ENCODE results near the gene WDR4. TPM values are rescaled to one million over a fixed set of nuclear protein-coding genes. Genes with fewer than 3 reads are reported as not detected.
"Not testable (repeated sequence)": the region's sequence is repeated elsewhere in the genome, so short reads cannot be mapped to it uniquely, and the experiment has no call there.

Gene WDR4
- total RNA-seq, 2 donors from 2014 or later: 8.0 to 37.9 TPM

GRCh38 chr21:42839271-42840231 is 39.8 kb downstream of the WDR4 start:
- 82 to 91% methylated on average over 7 to 23 of the region's 29 CpGs for WGBS, 2 donors
- TF ChIP-seq POLR2A (IDR thresholded peaks at IDR 0.05) (no peak), CTCF (IDR thresholded peaks at IDR 0.05) (no peak)
- no peak overlapping the region for H3K4me3 ChIP-seq
- intact Hi-C loops (cut with DNase I): no loop called here
- ATAC-seq: no peak
- no peaks in the 10 kb centered on the region for H3K4me1 ChIP-seq
- DNase-seq: no peak
- H3K27me3 ChIP-seq: no peaks in the 10 kb centered on the region
- H3K27ac ChIP-seq: no peak overlapping the region
- H3K36me3 ChIP-seq (replicated peaks in 1 of 2; ENCODE audit: insufficient read depth in 1 of 2, low read depth in 2 of 2): peaks cover 6 to 12% of the 10 kb centered on the region in 2 donors
- no peaks in the 10 kb centered on the region for H3K9me3 ChIP-seq

- intact Hi-C loops (cut with DNase I); ATAC-seq; H3K9me3 ChIP-seq; H3K27ac ChIP-seq; H3K4me3 ChIP-seq; DNase-seq; H3K4me1 ChIP-seq; H3K27me3 ChIP-seq: not testable (repeated sequence)
- 78 to 80% methylated on average over 8 of the region's 8 CpGs for WGBS, 2 donors
- peaks cover 6 to 12% of the 10 kb centered on the region in 2 donors for H3K36me3 ChIP-seq (replicated peaks in 1 of 2; ENCODE audit: insufficient read depth in 1 of 2, low read depth in 2 of 2)
Measured at GRCh38 chr21:42838212-42838690, 41.1 kb downstream of the WDR4 start.

GRCh38 chr21:42837421-42838211 is 41.7 kb downstream of the WDR4 start:
- H3K4me1 ChIP-seq: peaks cover 5% of the 10 kb centered on the region
- no peak for ATAC-seq
- 71 to 82% methylated on average over 14 to 40 of the region's 42 CpGs for WGBS, 2 donors
- TF ChIP-seq CTCF (IDR thresholded peaks at IDR 0.05) (no peak), POLR2A (IDR thresholded peaks at IDR 0.05) (no peak)
- peak in 1 of 4 donors; percentile 1 for DNase-seq
- intact Hi-C loops (cut with DNase I): no loop called here
- H3K27ac ChIP-seq: no peak overlapping the region
- H3K27me3 ChIP-seq: no peaks in the 10 kb centered on the region
- no peaks in the 10 kb centered on the region for H3K9me3 ChIP-seq
- peaks cover 4 to 12% of the 10 kb centered on the region in 2 donors for H3K36me3 ChIP-seq (replicated peaks in 1 of 2; ENCODE audit: insufficient read depth in 1 of 2, low read depth in 2 of 2)
- H3K4me3 ChIP-seq: no peak overlapping the region

- DNase-seq: no peak
- Histone ChIP-seq H3K36me3 (replicated peaks in 1 of 2; ENCODE audit: insufficient read depth in 1 of 2, low read depth in 2 of 2) (peaks cover 0 to 12% of the 10 kb centered on the region in 2 donors), H3K27ac (no peak overlapping the region), H3K4me1 (peaks cover 5% of the 10 kb centered on the region), H3K27me3 (no peaks in the 10 kb centered on the region), H3K9me3 (no peaks in the 10 kb centered on the region), H3K4me3 (no peak overlapping the region)
- ATAC-seq: no peak
- WGBS, 2 donors: 70 to 77% methylated on average over 15 of the region's 15 CpGs
- intact Hi-C loops (cut with DNase I): no loop called here
- TF ChIP-seq POLR2A (IDR thresholded peaks at IDR 0.05) (no peak), CTCF (IDR thresholded peaks at IDR 0.05) (no peak)
Measured at GRCh38 chr21:42836767-42837301, 42.5 kb downstream of the WDR4 start.

GRCh38 chr21:42836402-42836666 is 43.0 kb downstream of the WDR4 start:
- Histone ChIP-seq H3K27me3 (no peaks in the 10 kb centered on the region), H3K4me1 (peaks cover 5% of the 10 kb centered on the region), H3K9me3 (no peaks in the 10 kb centered on the region), H3K27ac (no peak overlapping the region), H3K4me3 (no peak overlapping the region), H3K36me3 (replicated peaks in 1 of 2; ENCODE audit: insufficient read depth in 1 of 2, low read depth in 2 of 2) (peaks cover 0 to 12% of the 10 kb centered on the region in 2 donors)
- TF ChIP-seq POLR2A (IDR thresholded peaks at IDR 0.05): no peak
- WGBS, 2 donors: 88 to 94% methylated on average over 3 of the region's 3 CpGs
- ATAC-seq (no peak), DNase-seq (no peak)
- intact Hi-C loops (cut with DNase I): no loop called here
